C4-2B (cell line): ENCODE data around the gene HAPLN3.
"Not testable (repeated sequence)": the region's sequence is repeated elsewhere in the genome, so short reads cannot be mapped to it uniquely, and the experiment has no call there.

ENCODE experiments used
- H3K27ac ChIP-seq: fragments of 450-650 bp; 2 replicates; pipeline ENCODE4 v1.5.1; 2017
- ZFX ChIP-seq: fragments of 450-650 bp; IDR thresholded peaks from 2 replicates; pipeline ENCODE4 v1.6.1; 2017
- TF ChIP-seq, protein P1 (sequence below): fragments of 450-650 bp; conservative IDR thresholded peaks from 2 replicates; pipeline ENCODE4 v1.5.1; 2017; ENCODE audit warnings: mild to moderate bottlenecking

The HAPLN3 gene

GRCh38 chr15:88930579-88930978 is 35.2 kb upstream of the HAPLN3 start:
- H3K27ac ChIP-seq: no peak overlapping the region
- TF ChIP-seq ZFX: no peak
- TF ChIP-seq, protein P1, sequence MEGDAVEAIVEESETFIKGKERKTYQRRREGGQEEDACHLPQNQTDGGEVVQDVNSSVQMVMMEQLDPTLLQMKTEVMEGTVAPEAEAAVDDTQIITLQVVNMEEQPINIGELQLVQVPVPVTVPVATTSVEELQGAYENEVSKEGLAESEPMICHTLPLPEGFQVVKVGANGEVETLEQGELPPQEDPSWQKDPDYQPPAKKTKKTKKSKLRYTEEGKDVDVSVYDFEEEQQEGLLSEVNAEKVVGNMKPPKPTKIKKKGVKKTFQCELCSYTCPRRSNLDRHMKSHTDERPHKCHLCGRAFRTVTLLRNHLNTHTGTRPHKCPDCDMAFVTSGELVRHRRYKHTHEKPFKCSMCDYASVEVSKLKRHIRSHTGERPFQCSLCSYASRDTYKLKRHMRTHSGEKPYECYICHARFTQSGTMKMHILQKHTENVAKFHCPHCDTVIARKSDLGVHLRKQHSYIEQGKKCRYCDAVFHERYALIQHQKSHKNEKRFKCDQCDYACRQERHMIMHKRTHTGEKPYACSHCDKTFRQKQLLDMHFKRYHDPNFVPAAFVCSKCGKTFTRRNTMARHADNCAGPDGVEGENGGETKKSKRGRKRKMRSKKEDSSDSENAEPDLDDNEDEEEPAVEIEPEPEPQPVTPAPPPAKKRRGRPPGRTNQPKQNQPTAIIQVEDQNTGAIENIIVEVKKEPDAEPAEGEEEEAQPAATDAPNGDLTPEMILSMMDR: no peak

GRCh38 chr15:88929358-88930098 is 34.2 kb upstream of the HAPLN3 start:
- not testable (repeated sequence) for H3K27ac ChIP-seq

DNA sequence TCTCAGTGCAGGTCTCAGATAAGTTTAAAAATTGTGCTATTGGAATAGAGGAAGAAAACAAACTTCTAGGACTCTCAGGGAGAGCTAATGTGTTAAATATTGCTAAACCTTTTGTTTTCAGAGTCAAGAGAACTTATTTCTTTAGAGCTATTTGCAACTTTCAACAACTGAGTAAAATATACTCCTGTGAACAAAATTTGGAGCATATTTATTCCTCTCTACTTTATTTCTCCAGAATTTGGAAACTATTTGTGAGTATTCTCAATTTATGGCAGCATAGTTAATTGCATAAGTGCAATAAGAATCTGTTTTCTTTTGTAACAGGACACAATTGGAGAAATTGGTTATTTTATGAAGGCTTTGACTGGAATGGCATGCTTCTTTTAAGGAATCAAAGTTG is 32.8 kb upstream of the HAPLN3 start:
- H3K27ac ChIP-seq: not testable (repeated sequence)

DNA sequence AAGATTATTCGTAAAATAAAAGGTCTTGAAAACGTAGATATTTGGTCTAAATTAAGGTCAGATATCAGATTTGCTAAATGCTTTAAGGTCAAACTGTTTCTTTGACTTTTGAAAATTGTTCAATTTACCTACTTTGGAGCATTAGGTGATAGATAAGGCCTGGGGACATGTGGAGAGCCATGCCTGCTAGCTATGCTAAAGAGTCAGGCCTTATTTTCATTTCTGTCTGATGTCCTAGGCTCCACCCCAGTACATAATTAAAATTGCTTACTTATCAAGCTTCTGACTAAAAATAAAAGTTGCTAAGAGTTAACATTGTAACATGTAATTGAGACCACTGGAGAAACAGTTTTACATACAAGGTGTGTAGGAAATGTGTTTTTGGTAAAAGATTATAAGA is 30.3 kb upstream of the HAPLN3 start:
- H3K27ac ChIP-seq: not testable (repeated sequence)

GRCh38 chr15:88920892-88921435 is 25.6 kb upstream of the HAPLN3 start:
- not testable (repeated sequence) for H3K27ac ChIP-seq

DNA sequence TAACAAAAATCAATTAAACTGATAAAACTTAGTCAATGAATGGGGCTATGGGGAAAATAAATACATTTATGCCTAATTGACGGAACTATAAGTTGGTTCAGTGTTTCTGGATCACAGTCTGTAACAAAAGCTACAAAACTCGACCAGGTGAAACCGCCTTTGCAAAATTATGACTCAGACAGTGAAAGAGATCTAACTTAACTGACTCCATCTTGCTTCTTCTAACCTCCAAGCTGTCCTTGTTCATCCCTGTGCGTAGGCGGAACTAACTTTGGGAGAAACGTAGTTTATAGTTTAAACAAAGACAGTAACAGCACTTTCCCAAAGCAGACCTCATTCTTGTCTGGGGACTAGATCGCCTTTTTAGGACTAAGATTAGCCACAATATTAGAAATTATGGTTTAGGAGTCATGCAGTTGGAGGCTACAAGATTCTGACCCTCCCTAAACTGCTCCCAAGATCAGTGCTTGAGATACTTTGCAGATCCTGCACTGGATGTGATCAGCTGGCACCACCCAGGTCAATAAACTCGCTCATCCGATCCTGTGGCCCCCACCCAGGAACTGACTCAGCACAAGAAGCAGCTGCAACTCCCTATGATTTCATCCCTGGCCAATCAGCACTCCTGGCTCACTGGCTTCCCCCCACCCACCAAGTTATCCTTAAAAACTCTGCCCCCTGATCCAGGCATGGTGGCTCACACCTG is 25.0 kb upstream of the HAPLN3 start:
- no peak for TF ChIP-seq ZFX
- TF ChIP-seq, protein P1: no peak
- no peak overlapping the region for H3K27ac ChIP-seq

GRCh38 chr15:88918738-88919137 is 23.4 kb upstream of the HAPLN3 start:
- no peak overlapping the region for H3K27ac ChIP-seq
- TF ChIP-seq ZFX: no peak
- TF ChIP-seq, protein P1: no peak

DNA sequence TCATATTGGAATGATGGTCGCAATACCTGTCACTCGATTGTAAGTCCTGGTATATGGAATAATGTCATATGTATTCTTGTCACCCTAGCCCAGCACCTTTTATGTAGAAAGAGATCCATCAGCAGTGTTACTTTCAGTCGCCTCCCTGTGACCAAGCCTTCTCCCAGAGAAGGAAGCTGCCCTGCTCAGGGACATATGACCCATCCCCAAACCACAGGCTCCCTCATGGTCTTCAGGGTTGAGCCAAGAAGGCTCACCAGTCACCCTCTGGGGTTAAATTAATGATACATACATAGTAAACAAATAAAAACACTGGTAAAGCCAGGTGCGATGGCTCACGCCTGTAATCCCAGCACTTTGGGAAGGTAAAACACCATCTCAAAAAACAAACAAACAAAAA is 22.4 kb upstream of the HAPLN3 start:
- TF ChIP-seq, protein P1: no peak
- no peak for TF ChIP-seq ZFX
- H3K27ac ChIP-seq: no peak overlapping the region

DNA sequence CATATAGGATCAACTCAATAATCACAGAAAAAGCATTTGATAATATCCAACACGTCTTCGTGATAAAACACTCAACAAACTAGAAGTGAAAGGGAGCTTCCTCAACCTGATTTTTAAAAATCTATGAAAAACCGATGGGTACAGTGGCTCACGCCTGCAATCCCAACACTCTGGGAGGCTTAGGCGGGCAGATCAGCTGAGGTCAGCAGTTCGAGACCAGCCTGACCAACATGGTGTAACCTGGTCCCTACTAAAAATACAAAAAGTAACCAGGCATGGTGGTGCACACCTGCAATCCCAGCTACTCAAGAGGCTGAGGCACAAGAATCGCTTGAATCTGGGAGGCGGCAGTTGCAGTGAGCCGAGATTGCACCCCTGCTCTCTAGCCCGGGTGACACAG is 20.0 kb upstream of the HAPLN3 start:
- TF ChIP-seq, protein P1: no peak
- no peak for TF ChIP-seq ZFX
- H3K27ac ChIP-seq: no peak overlapping the region
